MM.1S (cell line): ENCODE data around the gene NUP153.
A peak's percentile ranks its signal among the peaks of the same experiment; 100 is the strongest.
"Not testable (repeated sequence)": the region's sequence is repeated elsewhere in the genome, so short reads cannot be mapped to it uniquely, and the experiment has no call there.

Experiments used
- DNase-seq: peaks from one replicate; pipeline ENCODE4 v3.0.0-alpha.2; 2015
- H2AFZ ChIP-seq: fragments of 300-600 bp; sonication (generic); 2 replicates; pipeline ENCODE4 v1.6.0; 2016; ENCODE audit warnings: antibody characterized with exemption, low read length
- H3F3A ChIP-seq: fragments of 300-600 bp; sonication (generic); 2 replicates; pipeline ENCODE4 v1.6.1; 2016; ENCODE audit warnings: mild to moderate bottlenecking, antibody characterized with exemption, low read length, moderate library complexity, mixed read lengths; ENCODE audit not compliant: insufficient read depth
- H3K27ac ChIP-seq: fragments of 300-600 bp; sonication (generic); 2 replicates; pipeline ENCODE4 v1.5.1; 2016; ENCODE audit warnings: mild to moderate bottlenecking, low read length
- H3K27me3 ChIP-seq: fragments of 300-600 bp; sonication (generic); replicated peaks from 2 replicates; pipeline ENCODE4 v1.6.0; 2016; ENCODE audit warnings: low read length; ENCODE audit not compliant: insufficient read depth
- H3K36me3 ChIP-seq: fragments of 300-600 bp; sonication (generic); replicated peaks from 2 replicates; pipeline ENCODE4 v1.6.1; 2016; ENCODE audit warnings: mild to moderate bottlenecking, low read length, mixed read lengths; ENCODE audit not compliant: insufficient read depth
- H3K4me1 ChIP-seq: fragments of 300-600 bp; sonication (generic); 2 replicates; pipeline ENCODE4 v1.6.1; 2016; ENCODE audit warnings: low read length, mixed read lengths
- H3K4me2 ChIP-seq: fragments of 300-600 bp; sonication (generic); 2 replicates; pipeline ENCODE4 v1.6.0; 2016; ENCODE audit warnings: low read depth, low read length
- H3K4me3 ChIP-seq: fragments of 300-600 bp; sonication (generic); 2 replicates; pipeline ENCODE4 v1.5.1; 2016; ENCODE audit warnings: low read length, mixed read lengths
- H3K79me2 ChIP-seq: fragments of 300-600 bp; sonication (generic); 2 replicates; pipeline ENCODE4 v1.6.1; 2016; ENCODE audit warnings: mixed run types, low read length, mixed read lengths
- H3K9ac ChIP-seq: fragments of 300-600 bp; sonication (generic); 2 replicates; pipeline ENCODE4 v1.6.1; 2016; ENCODE audit warnings: low read length, mixed read lengths
- H3K9me2 ChIP-seq: fragments of 300-600 bp; sonication (generic); replicated peaks from 2 replicates; pipeline ENCODE4 v1.6.1; 2016; ENCODE audit warnings: mild to moderate bottlenecking, low read length, mixed read lengths; ENCODE audit not compliant: insufficient read depth
- H3K9me3 ChIP-seq: fragments of 300-600 bp; sonication (generic); replicated peaks from 2 replicates; pipeline ENCODE4 v1.6.1; 2016; ENCODE audit warnings: mild to moderate bottlenecking, low read length, mixed read lengths; ENCODE audit not compliant: insufficient read depth
- H4K20me1 ChIP-seq: fragments of 300-600 bp; sonication (generic); 2 replicates; pipeline ENCODE4 v1.6.1; 2016; ENCODE audit warnings: mild to moderate bottlenecking, low read length, moderate library complexity, mixed read lengths; ENCODE audit not compliant: insufficient read depth
- EZH2 ChIP-seq: fragments of 300-600 bp; sonication (generic); optimal IDR thresholded peaks from 2 replicates; pipeline ENCODE3; 2017; ENCODE audit warnings: low read depth, mild to moderate bottlenecking, antibody characterized with exemption, low read length, mixed read lengths
- EZH2phosphoT487 ChIP-seq: fragments of 300-600 bp; sonication (generic); IDR thresholded peaks from 2 replicates; pipeline ENCODE4 v1.6.1; 2018; ENCODE audit warnings: antibody characterized with exemption, low read length
- TF ChIP-seq, protein P1 (sequence below): fragments of 300-600 bp; sonication (generic); IDR thresholded peaks from 2 replicates; pipeline ENCODE4 v1.5.1; 2016; ENCODE audit warnings: antibody characterized with exemption, low read length, mixed read lengths

Gene NUP153

DNA sequence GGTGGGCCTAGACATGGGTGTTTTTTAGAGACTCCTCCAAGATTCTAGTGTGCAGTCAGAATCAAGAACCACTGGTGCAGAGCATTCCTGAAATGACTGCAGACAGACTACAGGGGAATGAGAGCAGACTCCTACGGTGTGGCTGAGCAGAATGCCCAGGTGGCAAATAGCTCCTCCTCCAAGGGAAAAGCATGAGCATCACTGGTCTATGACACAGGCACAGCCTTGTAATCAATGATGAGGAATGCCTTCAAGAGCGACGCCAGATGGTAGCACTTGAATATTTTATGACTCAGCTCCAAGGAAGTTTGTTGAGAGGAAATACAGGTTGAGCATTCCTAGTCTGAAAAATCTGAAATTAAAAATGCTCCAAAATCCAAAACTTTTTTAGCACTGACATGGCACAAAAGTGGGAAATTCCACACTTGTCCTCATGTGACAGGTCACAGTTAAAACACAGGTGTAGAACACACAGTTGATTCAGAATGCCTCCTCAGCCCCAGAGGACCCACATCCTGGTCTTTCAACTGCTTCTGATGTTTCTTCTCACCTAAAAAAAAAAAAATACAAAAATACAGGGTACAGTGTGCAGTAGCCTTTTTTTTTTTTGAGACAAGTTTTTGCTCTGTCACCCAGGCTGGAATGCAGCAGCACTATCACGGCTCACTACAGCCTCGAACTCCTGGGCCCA is 117.2 kb downstream of the NUP153 start:
- no peaks in the 10 kb centered on the region for H3K27me3 ChIP-seq
- H3K9me2 ChIP-seq = no peaks in the 10 kb centered on the region
- TF ChIP-seq EZH2phosphoT487 = no peak
- TF ChIP-seq, protein P1, sequence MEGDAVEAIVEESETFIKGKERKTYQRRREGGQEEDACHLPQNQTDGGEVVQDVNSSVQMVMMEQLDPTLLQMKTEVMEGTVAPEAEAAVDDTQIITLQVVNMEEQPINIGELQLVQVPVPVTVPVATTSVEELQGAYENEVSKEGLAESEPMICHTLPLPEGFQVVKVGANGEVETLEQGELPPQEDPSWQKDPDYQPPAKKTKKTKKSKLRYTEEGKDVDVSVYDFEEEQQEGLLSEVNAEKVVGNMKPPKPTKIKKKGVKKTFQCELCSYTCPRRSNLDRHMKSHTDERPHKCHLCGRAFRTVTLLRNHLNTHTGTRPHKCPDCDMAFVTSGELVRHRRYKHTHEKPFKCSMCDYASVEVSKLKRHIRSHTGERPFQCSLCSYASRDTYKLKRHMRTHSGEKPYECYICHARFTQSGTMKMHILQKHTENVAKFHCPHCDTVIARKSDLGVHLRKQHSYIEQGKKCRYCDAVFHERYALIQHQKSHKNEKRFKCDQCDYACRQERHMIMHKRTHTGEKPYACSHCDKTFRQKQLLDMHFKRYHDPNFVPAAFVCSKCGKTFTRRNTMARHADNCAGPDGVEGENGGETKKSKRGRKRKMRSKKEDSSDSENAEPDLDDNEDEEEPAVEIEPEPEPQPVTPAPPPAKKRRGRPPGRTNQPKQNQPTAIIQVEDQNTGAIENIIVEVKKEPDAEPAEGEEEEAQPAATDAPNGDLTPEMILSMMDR = no peak
- no peak for TF ChIP-seq EZH2
- no peaks in the 10 kb centered on the region for H3K79me2 ChIP-seq
- no peaks in the 10 kb centered on the region for H3K9me3 ChIP-seq
- H3K4me3 ChIP-seq = no peak overlapping the region
- H3K4me2 ChIP-seq = no peak overlapping the region
- no peaks in the 10 kb centered on the region for H3K36me3 ChIP-seq
- no peaks in the 10 kb centered on the region for H4K20me1 ChIP-seq
- H3K27ac ChIP-seq = no peak overlapping the region
- H3K9ac ChIP-seq = no peak overlapping the region
- DNase-seq = no peak
- H2AFZ ChIP-seq = no peak overlapping the region
- no peaks in the 10 kb centered on the region for H3F3A ChIP-seq
- peaks cover 8% of the 10 kb centered on the region for H3K4me1 ChIP-seq

DNA sequence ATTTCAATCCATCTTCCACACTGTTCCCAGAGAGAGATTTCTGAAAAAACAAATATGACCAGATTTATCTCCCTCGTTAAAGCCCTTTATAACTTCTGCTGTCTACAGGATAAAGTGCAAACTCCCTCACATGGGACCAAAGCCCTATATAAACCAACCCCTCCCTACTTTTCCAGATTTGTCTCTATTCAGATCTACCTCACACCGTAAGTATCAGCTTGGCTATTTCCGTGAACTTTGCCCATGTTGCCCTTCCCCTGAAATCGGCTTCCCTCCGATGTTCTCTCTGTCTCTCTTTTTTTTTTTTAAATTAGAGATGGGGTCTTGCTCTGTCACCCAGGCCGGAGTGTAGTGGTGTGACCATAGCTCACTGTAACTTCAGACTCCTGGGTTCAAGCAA is 118.7 kb downstream of the NUP153 start:
- TF ChIP-seq EZH2phosphoT487 = no peak
- TF ChIP-seq EZH2 = no peak
- TF ChIP-seq, protein P1 = no peak
- Histone ChIP-seq H3K9me3 (no peaks in the 10 kb centered on the region), H3K27me3 (no peaks in the 10 kb centered on the region), H3K4me3 (no peak overlapping the region), H2AFZ (no peak overlapping the region), H3F3A (no peaks in the 10 kb centered on the region), H4K20me1 (no peaks in the 10 kb centered on the region), H3K4me2 (no peak overlapping the region), H3K79me2 (no peaks in the 10 kb centered on the region), H3K36me3 (no peaks in the 10 kb centered on the region), H3K4me1 (peaks cover 8% of the 10 kb centered on the region), H3K9me2 (no peaks in the 10 kb centered on the region), H3K9ac (no peak overlapping the region), H3K27ac (no peak overlapping the region)
- DNase-seq = no peak

DNA sequence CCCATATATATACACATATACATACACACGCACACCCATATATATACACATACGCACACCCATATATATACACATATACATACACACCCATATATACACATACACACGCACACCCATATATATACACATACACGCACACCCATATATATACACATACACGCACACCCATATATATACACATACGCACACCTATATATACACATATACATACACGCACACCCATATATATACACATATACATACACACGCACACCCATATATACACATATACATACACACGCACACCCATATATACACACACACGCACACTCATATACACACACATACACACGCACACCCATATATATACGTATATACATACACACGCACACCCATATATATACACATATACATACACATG is 120.1 kb downstream of the NUP153 start:
- not testable (repeated sequence) for H3K4me3 ChIP-seq

DNA sequence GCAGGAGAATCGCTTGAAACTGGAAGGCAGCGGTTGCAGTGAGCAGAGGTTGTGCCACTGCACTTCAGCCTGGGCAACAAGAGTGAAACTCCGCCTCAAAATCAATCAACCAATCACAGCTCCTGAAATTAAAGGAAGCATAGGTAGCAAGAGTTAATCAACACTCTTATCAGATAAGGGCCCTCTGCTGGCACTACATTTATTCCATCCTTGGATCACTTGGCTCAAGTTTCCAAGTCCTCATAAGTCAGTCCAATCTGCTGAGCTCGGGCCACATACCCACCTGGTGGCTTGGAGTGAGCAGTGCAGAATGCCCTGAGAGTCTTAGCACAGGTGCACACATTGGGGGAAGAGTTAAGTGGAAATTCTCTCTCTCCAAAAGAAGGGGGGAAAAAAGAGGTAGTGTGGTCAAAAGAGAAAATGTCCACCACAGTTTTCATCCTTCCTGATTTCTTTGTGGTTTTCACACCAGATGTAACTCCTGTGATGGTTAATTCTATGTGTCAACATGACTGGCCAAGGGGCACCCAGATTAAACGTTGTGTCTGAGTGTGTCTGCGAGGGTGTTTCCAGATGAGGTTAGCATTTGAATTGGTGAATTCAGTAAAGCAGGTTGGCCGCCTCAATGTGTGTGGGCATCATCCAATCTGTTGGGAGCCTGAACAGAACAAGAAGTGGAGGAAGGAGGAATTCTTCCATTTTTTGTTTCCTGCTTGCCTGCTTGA is 120.8 kb downstream of the NUP153 start:
- Histone ChIP-seq H3K27me3 (no peaks in the 10 kb centered on the region), H3F3A (no peaks in the 10 kb centered on the region), H3K79me2 (no peaks in the 10 kb centered on the region), H2AFZ (no peak overlapping the region), H3K27ac (no peak overlapping the region), H3K9ac (no peak overlapping the region), H3K4me3 (no peak overlapping the region), H3K9me2 (no peaks in the 10 kb centered on the region), H3K36me3 (no peaks in the 10 kb centered on the region), H3K9me3 (no peaks in the 10 kb centered on the region), H4K20me1 (no peaks in the 10 kb centered on the region), H3K4me2 (no peak overlapping the region), H3K4me1 (peaks cover under 1% of the 10 kb centered on the region; the same call in 1 of the 2 replicates)
- no peak for DNase-seq
- TF ChIP-seq, protein P1 = peak; percentile 33
- TF ChIP-seq EZH2 (no peak), EZH2phosphoT487 (no peak)

More for the DNA sequence above, 120.1 kb downstream of the NUP153 start:
- H3K9ac ChIP-seq, DNase-seq, H4K20me1 ChIP-seq, H2AFZ ChIP-seq, H3K9me3 ChIP-seq, H3K27ac ChIP-seq, H3K4me1 ChIP-seq, H3K36me3 ChIP-seq, H3K27me3 ChIP-seq, H3K4me2 ChIP-seq, H3K79me2 ChIP-seq, H3K9me2 ChIP-seq, H3F3A ChIP-seq: not testable (repeated sequence)
